Anterior cingulate cortex (tissue), 58 donors: ENCODE results near the gene MRPL17.
"Not testable (repeated sequence)": the region's sequence is repeated elsewhere in the genome, so short reads cannot be mapped to it uniquely, and the experiment has no call there.

ENCODE experiments used
- DNase-seq, 58 donors: peaks; one replicate each; lab custom pipeline; 2025; lab: John Stamatoyannopoulos, UW

MRPL17 gene

GRCh38 chr11:6686006-6686405 is 2.9 kb upstream of the MRPL17 start:
- no peak for DNase-seq

- DNase-seq = not testable (repeated sequence)
Observed at GRCh38 chr11:6684068-6684467, 928 bp upstream of the MRPL17 start.

- no peak for DNase-seq
Observed at GRCh38 chr11:6682591-6682935, 577 bp downstream of the MRPL17 start.

- no peak for DNase-seq
Observed at GRCh38 chr11:6681949-6682348, 1.2 kb downstream of the MRPL17 start.

GRCh38 chr11:6681505-6681904 is 1.6 kb downstream of the MRPL17 start:
- DNase-seq = no peak

GRCh38 chr11:6677018-6677417 is 6.1 kb downstream of the MRPL17 start:
- no peak for DNase-seq

- no peak for DNase-seq
Observed at GRCh38 chr11:6674862-6675261, 8.3 kb downstream of the MRPL17 start.

GRCh38 chr11:6674219-6674597 is 8.9 kb downstream of the MRPL17 start:
- DNase-seq = no peak

- no peak for DNase-seq
Observed at GRCh38 chr11:6673523-6674218, 9.5 kb downstream of the MRPL17 start.

GRCh38 chr11:6671991-6672390 is 11.1 kb downstream of the MRPL17 start:
- DNase-seq = no peak

GRCh38 chr11:6670202-6670830 is 12.8 kb downstream of the MRPL17 start:
- DNase-seq = no peak

- peak in 1 of 58 donors; percentile 5 for DNase-seq
Observed at GRCh38 chr11:6667733-6668374, 15.3 kb downstream of the MRPL17 start.

GRCh38 chr11:6666302-6667183 is 16.6 kb downstream of the MRPL17 start:
- DNase-seq = no peak

GRCh38 chr11:6664551-6664950 is 18.6 kb downstream of the MRPL17 start:
- DNase-seq = no peak

GRCh38 chr11:6663794-6664469 is 19.2 kb downstream of the MRPL17 start:
- DNase-seq = no peak

GRCh38 chr11:6660712-6661111 is 22.4 kb downstream of the MRPL17 start:
- DNase-seq = no peak

GRCh38 chr11:6658647-6659046 is 24.5 kb downstream of the MRPL17 start:
- DNase-seq = no peak

- DNase-seq = no peak
Observed at GRCh38 chr11:6657346-6657745, 25.8 kb downstream of the MRPL17 start.

GRCh38 chr11:6656936-6657335 is 26.2 kb downstream of the MRPL17 start:
- no peak for DNase-seq

GRCh38 chr11:6656584-6656915 is 26.6 kb downstream of the MRPL17 start:
- DNase-seq = no peak
